ENCODE measurements around the gene TLE1.

- TF ChIP-seq CTCF (IDR thresholded peaks at IDR 0.05) (no peak), POLR2A (IDR thresholded peaks at IDR 0.05) (no peak)
Observed at GRCh38 chr9:81591791-81592190, 97.6 kb downstream of the TLE1 start.

All from stomach (tissue), 4 donors.